IMR-90 (cell line): ENCODE measurements around the gene USP6NL. TPM values are rescaled to one million over a fixed set of nuclear protein-coding genes. Genes with fewer than 3 reads are reported as not detected.

Source experiments
- ATAC-seq: fragments of 200-7000 bp; cut with Tn5 transposase; 2 replicates; pipeline ENCODE4 v1.9.1; 2020; ENCODE audit warnings: low read depth, mild to moderate bottlenecking, moderate library complexity
- BruUV-seq: library from RNA; stranded (reverse); fragments of 400-500 nt; replicated peaks from 2 replicates; lab custom pipeline; 2021; lab: Mats Ljungman, UMichigan
- CTCF ChIA-PET: fragments of 300-600 bp; formaldehyde crosslinking; extraction: SDS; loops from one replicate; lab custom pipeline; 2021; ENCODE audit warnings: antibody characterized with exemption; lab: Yijun Ruan, JAX
- POLR2A ChIA-PET: fragments of 300-600 bp; sonication (Branson Sonifier 250); formaldehyde crosslinking; loops from one replicate; lab custom pipeline; 2022; ENCODE audit warnings: antibody characterized with exemption; ENCODE audit not compliant: unreplicated experiment; lab: Charles Lee
- DNase-seq: peaks from one replicate; pipeline ENCODE4 v3.0.0; 2013
- H2AFZ ChIP-seq: replicated peaks from 2 replicates; pipeline ENCODE3; 2013; ENCODE audit warnings: low read length, mild to moderate bottlenecking; ENCODE audit not compliant: poor library complexity
- H2AK5ac ChIP-seq: 2 replicates; pipeline ENCODE4 v1.6.1; 2013; ENCODE audit warnings: low read depth, low read length, inconsistent platforms
- H2AK9ac ChIP-seq: replicated peaks from 2 replicates; pipeline ENCODE3; 2013; ENCODE audit warnings: mild to moderate bottlenecking, low read depth, low read length, moderate library complexity; ENCODE audit not compliant: poor library complexity
- H2BK120ac ChIP-seq: 2 replicates; pipeline ENCODE4 v1.6.1; 2013; ENCODE audit warnings: low read depth, low read length, inconsistent platforms
- H2BK15ac ChIP-seq: 3 replicates; pipeline ENCODE4 v1.6.1; 2013; ENCODE audit warnings: low read depth, low read length, inconsistent platforms
- H2BK20ac ChIP-seq: 2 replicates; pipeline ENCODE4 v1.6.1; 2013; ENCODE audit warnings: low read depth, mild to moderate bottlenecking, inconsistent platforms, low read length, moderate library complexity
- H2BK5ac ChIP-seq: 2 replicates; pipeline ENCODE4 v1.6.1; 2013; ENCODE audit warnings: mild to moderate bottlenecking, low read depth, low read length, inconsistent platforms; ENCODE audit not compliant: poor library complexity, severe bottlenecking
- H3K14ac ChIP-seq: replicated peaks from 2 replicates; pipeline ENCODE4 v1.6.1; 2013; ENCODE audit warnings: low read depth, low read length, inconsistent platforms
- H3K18ac ChIP-seq: 2 replicates; pipeline ENCODE4 v1.6.1; 2013; ENCODE audit warnings: low read depth, low read length, control low read depth
- H3K23ac ChIP-seq: 2 replicates; pipeline ENCODE4 v1.6.1; 2013; ENCODE audit warnings: low read depth, low read length, inconsistent platforms
- H3K27ac ChIP-seq: 2 replicates; pipeline ENCODE4 v1.5.1; 2013; ENCODE audit warnings: mild to moderate bottlenecking, control low read depth, low read length; ENCODE audit not compliant: insufficient read depth
- H3K27me3 ChIP-seq: 2 replicates; pipeline ENCODE4 v1.6.1; 2013; ENCODE audit warnings: low read length; ENCODE audit not compliant: control insufficient read depth, insufficient read depth
- H3K36me3 ChIP-seq: 2 replicates; pipeline ENCODE4 v1.6.1; 2013; ENCODE audit warnings: low read length, mixed read lengths; ENCODE audit not compliant: control insufficient read depth, insufficient read depth
- H3K4ac ChIP-seq: 2 replicates; pipeline ENCODE4 v1.6.1; 2013; ENCODE audit warnings: low read depth, low read length, inconsistent platforms
- H3K4me1 ChIP-seq: 2 replicates; pipeline ENCODE4 v1.6.1; 2013; ENCODE audit warnings: low read length, mixed read lengths; ENCODE audit not compliant: control insufficient read depth, insufficient read depth
- H3K4me2 ChIP-seq: 2 replicates; pipeline ENCODE4 v1.6.1; 2013; ENCODE audit warnings: low read depth, mild to moderate bottlenecking, control low read depth, low read length, moderate library complexity
- H3K4me3 ChIP-seq: 2 replicates; pipeline ENCODE4 v1.5.1; 2013; ENCODE audit warnings: low read depth, mild to moderate bottlenecking, control low read depth, low read length, moderate library complexity; ENCODE audit not compliant: insufficient read depth
- H3K56ac ChIP-seq: 2 replicates; pipeline ENCODE4 v1.6.1; 2013; ENCODE audit warnings: low read length, inconsistent platforms; ENCODE audit not compliant: insufficient read depth; ENCODE audit errors: extremely low read depth
- H3K79me1 ChIP-seq, 2 experiments: 2 replicates each; pipeline ENCODE4 v1.6.1; 2013; ENCODE audit warnings: low read length in 2 of 2, inconsistent platforms in 1 of 2, low read depth in 1 of 2
- H3K9ac ChIP-seq: 2 replicates; pipeline ENCODE4 v1.6.1; 2013; ENCODE audit warnings: low read depth, low read length, control low read depth
- H3K9me1 ChIP-seq: 2 replicates; pipeline ENCODE4 v1.6.1; 2013; ENCODE audit warnings: low read length, inconsistent platforms; ENCODE audit not compliant: insufficient read depth
- H3K9me3 ChIP-seq: 2 replicates; pipeline ENCODE4 v1.6.1; 2013; ENCODE audit warnings: low read length; ENCODE audit not compliant: control insufficient read depth, insufficient read depth
- H4K20me1 ChIP-seq: 2 replicates; pipeline ENCODE4 v1.6.1; 2013; ENCODE audit warnings: low read length, inconsistent platforms; ENCODE audit not compliant: insufficient read depth
- H4K5ac ChIP-seq: 2 replicates; pipeline ENCODE4 v1.6.1; 2013; ENCODE audit warnings: mild to moderate bottlenecking, low read depth, low read length, control low read depth
- H4K8ac ChIP-seq, 2 experiments: 2 replicates each; pipeline ENCODE4 v1.6.1; 2013; ENCODE audit warnings: low read depth in 2 of 2, low read length in 2 of 2, control low read depth in 1 of 2, inconsistent platforms in 1 of 2
- H4K91ac ChIP-seq: 2 replicates; pipeline ENCODE4 v1.6.1; 2013; ENCODE audit warnings: low read depth, low read length, inconsistent platforms; ENCODE audit not compliant: insufficient read depth
- BHLHE40 ChIP-seq: fragments of 150-350 bp; IDR thresholded peaks from 2 replicates; pipeline ENCODE4 v1.6.1; 2016; ENCODE audit warnings: mild to moderate bottlenecking, low read depth, low read length
- CEBPB ChIP-seq: IDR thresholded peaks from 2 replicates; pipeline ENCODE4 v1.6.1; 2012; ENCODE audit warnings: low read depth, low read length, improper control_type of control experiment
- CHD1 ChIP-seq: IDR thresholded peaks from 2 replicates; pipeline ENCODE4 v1.6.1; 2012; ENCODE audit warnings: low read depth, low read length, improper control_type of control experiment
- CTCF ChIP-seq: conservative IDR thresholded peaks from 2 replicates; pipeline ENCODE4 v1.5.1; 2012; ENCODE audit warnings: mild to moderate bottlenecking, low read depth, low read length, improper control_type of control experiment
- FOS ChIP-seq: fragments of 150-350 bp; IDR thresholded peaks from 2 replicates; pipeline ENCODE4 v1.6.1; 2016; ENCODE audit warnings: low read depth, low read length
- MAFK ChIP-seq: IDR thresholded peaks from 2 replicates; pipeline ENCODE4 v1.6.1; 2012; ENCODE audit warnings: low read depth, low read length, improper control_type of control experiment
- MAZ ChIP-seq: IDR thresholded peaks from 2 replicates; pipeline ENCODE4 v1.6.1; 2012; ENCODE audit warnings: low read depth, mild to moderate bottlenecking, low read length, improper control_type of control experiment, moderate library complexity, borderline replicate concordance
- MXI1 ChIP-seq: IDR thresholded peaks from 2 replicates; pipeline ENCODE4 v1.6.1; 2012; ENCODE audit warnings: low read depth, mild to moderate bottlenecking, low read length, moderate library complexity, borderline replicate concordance
- NFE2L2 ChIP-seq: fragments of 150-350 bp; IDR thresholded peaks from 2 replicates; pipeline ENCODE4 v1.6.1; 2016; ENCODE audit warnings: low read depth, mild to moderate bottlenecking, low read length
- POLR2A ChIP-seq: IDR thresholded peaks from 2 replicates; pipeline ENCODE4 v1.6.1; 2012; ENCODE audit warnings: mild to moderate bottlenecking, low read depth, low read length
- RAD21 ChIP-seq: IDR thresholded peaks from 2 replicates; pipeline ENCODE4 v1.6.1; 2012; ENCODE audit warnings: low read length, improper control_type of control experiment
- RCOR1 ChIP-seq: IDR thresholded peaks from 2 replicates; pipeline ENCODE4 v1.6.1; 2012; ENCODE audit warnings: mild to moderate bottlenecking, low read length, improper control_type of control experiment; ENCODE audit not compliant: insufficient replicate concordance
- RFX5 ChIP-seq: IDR thresholded peaks from 2 replicates; pipeline ENCODE4 v1.8.0; 2012; ENCODE audit warnings: low read depth, mild to moderate bottlenecking, low read length, moderate library complexity
- SMC3 ChIP-seq: fragments of 150-350 bp; IDR thresholded peaks from 2 replicates; pipeline ENCODE4 v1.6.1; 2016; ENCODE audit warnings: low read depth, mild to moderate bottlenecking, antibody characterized with exemption, low read length, moderate library complexity
- USF2 ChIP-seq: fragments of 150-350 bp; IDR thresholded peaks from 2 replicates; pipeline ENCODE4 v1.6.1; 2017; ENCODE audit warnings: mild to moderate bottlenecking, antibody characterized with exemption, low read length, low read depth
- WGBS, 2 experiments: methylation state at CpG; one replicate each; pipeline versions ENCODE4 v1.1.5 to v1.1.7; 2013; ENCODE audit warnings: missing lambda C conversion rate in 2 of 2; ENCODE audit not compliant: insufficient read length in 1 of 2; ENCODE audit errors: extremely low coverage in 2 of 2; 5-methylcytosine and 5-hydroxymethylcytosine counted together
- dilution Hi-C: fragments of 300-500 bp; cut with HindIII; formaldehyde crosslinking; loops from one replicate; pipeline ENCODE4 v1.14.3; 2018; ENCODE audit warnings: low sequenced_read_pairs; ENCODE audit not compliant: unreplicated experiment
- in situ Hi-C: fragments of 300-500 bp; cut with MboI; formaldehyde crosslinking; loops from 3 replicates; pipeline ENCODE4 v1.14.3; 2019; ENCODE audit warnings: low sequenced_read_pairs, inconsistent platforms, mixed read lengths
- intact Hi-C: fragments of 100-400 bp; cut with micrococcal nuclease; formaldehyde crosslinking; loops from 2 replicates; pipeline ENCODE4 v1.10.0; 2022
- polyA plus RNA-seq, 3 experiments: library from polyadenylated mRNA; depleted of rRNA; stranded (reverse); fragments of >200 nt; gene quantifications; 2 replicates each; pipeline ENCODE4 v1.2.3, GENCODE V29; 2012; ENCODE audit warnings: low replicate concordance in 1 of 3
- total RNA-seq: library from RNA; depleted of rRNA; stranded (reverse); fragments of >200 nt; gene quantifications from 2 replicates; pipeline ENCODE4 v1.2.3, GENCODE V29; 2012
- TF ChIP-seq, protein P1 (sequence below): fragments of 150-350 bp; IDR thresholded peaks from 2 replicates; pipeline ENCODE4 v1.6.1; 2016; ENCODE audit warnings: low read depth, mild to moderate bottlenecking, low read length, moderate library complexity, borderline replicate concordance

USP6NL gene
- total and polyA plus RNA-seq, 2 of the 4 experiments (the other 2 are of a cell fraction): 7.8 to 9.1 TPM

GRCh38 chr10:11600280-11600679, 11.2 kb downstream of the USP6NL start:
- no peak overlapping the region for H4K91ac ChIP-seq
- H3K36me3 ChIP-seq: no peaks in the 10 kb centered on the region
- H3K56ac ChIP-seq: no peak overlapping the region
- intact Hi-C loops (loop anchor here (5.0 kb wide), 1 partner anchor 33 kb away; no protein-coding TSS in a partner anchor), in situ Hi-C loops (no loop called here), dilution Hi-C loops (no loop called here)
- no peak overlapping the region for H3K4ac ChIP-seq
- no peak overlapping the region for H4K5ac ChIP-seq
- H3K18ac ChIP-seq: no peak overlapping the region
- H3K4me2 ChIP-seq: no peak overlapping the region
- H3K4me1 ChIP-seq: peaks cover 4% of the 10 kb centered on the region; the same call in 1 of the 2 replicates
- BruUV-seq: no TSS peak
- ChIA-PET POLR2A (no interaction called here), CTCF (no interaction called here)
- H2BK120ac ChIP-seq: no peak overlapping the region
- TF ChIP-seq MXI1 (no peak), CTCF (no peak), BHLHE40 (no peak), CEBPB (no peak), RAD21 (no peak), USF2 (no peak), POLR2A (no peak), CHD1 (no peak), SMC3 (no peak), RFX5 (no peak), MAFK (no peak), NFE2L2 (no peak), MAZ (no peak), FOS (no peak), RCOR1 (no peak)
- TF ChIP-seq, protein P1, sequence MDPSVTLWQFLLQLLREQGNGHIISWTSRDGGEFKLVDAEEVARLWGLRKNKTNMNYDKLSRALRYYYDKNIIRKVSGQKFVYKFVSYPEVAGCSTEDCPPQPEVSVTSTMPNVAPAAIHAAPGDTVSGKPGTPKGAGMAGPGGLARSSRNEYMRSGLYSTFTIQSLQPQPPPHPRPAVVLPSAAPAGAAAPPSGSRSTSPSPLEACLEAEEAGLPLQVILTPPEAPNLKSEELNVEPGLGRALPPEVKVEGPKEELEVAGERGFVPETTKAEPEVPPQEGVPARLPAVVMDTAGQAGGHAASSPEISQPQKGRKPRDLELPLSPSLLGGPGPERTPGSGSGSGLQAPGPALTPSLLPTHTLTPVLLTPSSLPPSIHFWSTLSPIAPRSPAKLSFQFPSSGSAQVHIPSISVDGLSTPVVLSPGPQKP: no peak
- peaks cover 29 to 37% of the 10 kb centered on the region in 2 experiments for H3K79me1 ChIP-seq
- H3K9me3 ChIP-seq: no peaks in the 10 kb centered on the region
- no peaks in the 10 kb centered on the region for H3K27me3 ChIP-seq
- no peak overlapping the region for H4K8ac ChIP-seq
- no peak overlapping the region for H2AK5ac ChIP-seq
- no peak overlapping the region for H3K14ac ChIP-seq
- no peak overlapping the region for H2AFZ ChIP-seq
- no peak overlapping the region for H3K9ac ChIP-seq
- H2BK5ac ChIP-seq: no peak overlapping the region
- H2BK15ac ChIP-seq: no peak overlapping the region
- no peak overlapping the region for H3K27ac ChIP-seq
- no peak for DNase-seq
- no peak overlapping the region for H3K4me3 ChIP-seq
- peak overlapping the region; percentile 29; the same call in 1 of the 2 replicates for H3K23ac ChIP-seq
- peaks cover 7% of the 10 kb centered on the region; the same call in 1 of the 2 replicates for H4K20me1 ChIP-seq
- H3K9me1 ChIP-seq: peaks cover 5% of the 10 kb centered on the region; the same call in 1 of the 2 replicates
- no peak overlapping the region for H2AK9ac ChIP-seq
- no peak overlapping the region for H2BK20ac ChIP-seq
- no peak for ATAC-seq
- WGBS, 2 experiments: no CpG with 5 or more reads among the region's 3 CpGs
